ENCODE results near the gene ZNF362.

DNA sequence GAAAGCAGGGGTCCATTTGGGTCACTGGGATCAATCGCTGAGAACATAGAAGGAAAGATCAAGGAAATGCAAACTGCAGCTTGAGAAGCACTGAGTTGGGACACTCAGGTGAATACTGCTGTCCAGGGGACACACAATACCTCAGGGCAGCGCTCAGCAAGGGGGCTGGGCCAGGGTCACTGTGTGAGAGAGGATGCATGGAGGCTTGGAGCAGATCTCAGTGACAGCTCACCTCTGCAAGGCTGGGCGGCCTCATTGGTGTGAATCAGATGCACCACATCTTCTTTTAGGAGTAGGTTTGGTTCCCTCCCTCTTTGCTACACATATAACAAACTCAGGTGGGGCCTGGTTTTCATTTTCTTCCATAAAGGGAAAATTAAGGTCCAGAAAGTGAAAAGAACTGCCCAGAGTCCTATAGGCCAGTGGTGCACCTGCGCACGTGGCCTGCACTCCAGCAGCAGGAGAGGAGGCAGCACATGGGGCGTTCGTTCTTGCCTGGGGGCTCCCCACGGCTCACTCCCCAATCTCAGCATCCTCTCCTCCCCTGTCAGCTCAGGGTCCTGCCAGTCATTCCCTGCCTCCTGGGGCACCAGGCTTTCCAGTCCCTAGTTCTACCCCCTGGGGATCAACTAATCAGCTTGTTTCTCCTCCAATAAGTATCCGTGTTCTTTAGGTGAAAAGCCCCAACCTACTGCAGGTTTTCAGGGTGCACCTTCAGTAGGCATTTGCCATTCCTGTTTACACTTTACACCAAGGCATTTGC, 63.1 kb downstream of the ZNF362 start:
- TF ChIP-seq YY1 (IDR thresholded peaks at IDR 0.05; ENCODE audit: insufficient read depth, insufficient read length) = no peak
- TF ChIP-seq ZNF274 (IDR thresholded peaks at IDR 0.05; ENCODE audit: low read depth, low read length) = no peak
- TF ChIP-seq SUZ12 (IDR thresholded peaks at IDR 0.05; ENCODE audit: extremely low read depth, insufficient read depth, insufficient read length) = no peak

Data from NT2/D1 (cell line).